ENCODE data around the gene HABP4.

Gene HABP4

DNA sequence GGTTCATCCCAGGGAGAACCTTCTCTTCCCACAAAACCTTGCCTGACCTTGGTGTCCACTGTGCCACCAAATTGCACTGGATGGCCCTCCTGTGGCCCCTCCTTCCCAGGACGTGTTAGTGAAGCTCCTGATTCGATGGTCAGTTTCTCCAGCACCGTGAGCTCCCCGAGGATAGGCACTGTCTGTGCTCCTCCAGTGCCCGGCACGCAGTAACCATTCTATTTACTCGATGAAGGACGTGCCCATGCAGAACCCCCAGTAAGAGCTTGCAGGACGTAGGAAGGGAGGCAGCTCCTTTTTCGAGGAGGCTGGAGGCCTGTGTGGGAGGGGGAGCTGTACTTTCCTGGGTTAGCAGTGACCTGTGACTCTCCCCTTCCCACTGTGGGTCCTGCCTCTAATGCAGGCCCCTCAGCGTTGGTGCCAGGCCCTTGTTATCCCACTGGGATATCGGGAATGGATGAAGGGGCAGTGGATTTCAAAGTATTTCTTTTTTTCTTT is 39.6 kb downstream of the HABP4 start:
- H3K27me3 ChIP-seq (ENCODE audit: insufficient read depth, low read length), result no peaks in the 10 kb centered on the region
- H3K4me1 ChIP-seq (ENCODE audit: control insufficient read depth, insufficient read depth, low read length, unreplicated experiment), result peaks cover 11% of the 10 kb centered on the region
- H3K27ac ChIP-seq (ENCODE audit: low read depth, low read length), result no peak overlapping the region
- H2AFZ ChIP-seq (ENCODE audit: low read length, unreplicated experiment), result no peak overlapping the region
- peaks cover 3% of the 10 kb centered on the region; the same call in 1 of the 2 replicates for H3K36me3 ChIP-seq (ENCODE audit: insufficient read depth, low read length)
- H3K79me2 ChIP-seq (ENCODE audit: control insufficient read depth, insufficient read depth, low read length, unreplicated experiment), result no peaks in the 10 kb centered on the region
- no peak overlapping the region for H3K4me3 ChIP-seq (ENCODE audit: low read depth, low read length)

DNA sequence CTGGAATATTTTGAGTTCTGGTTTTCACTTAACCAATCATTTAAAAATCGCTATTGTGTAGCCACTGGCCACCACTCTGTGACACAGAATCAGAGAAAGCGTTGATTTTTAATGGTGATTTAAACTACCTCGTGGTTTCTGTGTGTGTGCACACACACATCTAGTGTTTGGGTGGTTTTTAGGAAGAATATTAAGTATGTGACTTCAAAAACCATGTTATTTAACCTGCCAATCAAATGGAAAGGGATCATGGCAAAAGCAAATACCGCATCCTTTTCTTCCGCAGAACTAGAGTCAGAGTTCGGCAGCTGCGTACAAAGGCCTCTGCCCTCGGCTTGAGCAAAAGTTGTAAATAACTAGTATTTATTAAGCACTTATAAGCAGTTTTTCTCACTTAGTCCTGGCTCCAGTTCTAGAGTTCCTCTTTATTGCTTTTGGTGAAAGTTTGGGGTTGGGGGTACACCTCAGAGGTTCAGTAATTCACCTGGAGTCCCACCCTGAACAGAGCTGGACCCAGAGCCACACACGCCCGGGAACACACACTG is 40.6 kb downstream of the HABP4 start:
- Histone ChIP-seq H3K27ac (ENCODE audit: low read depth, low read length) (no peak overlapping the region), H2AFZ (ENCODE audit: low read length, unreplicated experiment) (no peak overlapping the region), H3K4me3 (ENCODE audit: low read depth, low read length) (no peak overlapping the region), H3K27me3 (ENCODE audit: insufficient read depth, low read length) (no peaks in the 10 kb centered on the region), H3K4me1 (ENCODE audit: control insufficient read depth, insufficient read depth, low read length, unreplicated experiment) (peaks cover 11% of the 10 kb centered on the region), H3K79me2 (ENCODE audit: control insufficient read depth, insufficient read depth, low read length, unreplicated experiment) (no peaks in the 10 kb centered on the region), H3K36me3 (ENCODE audit: insufficient read depth, low read length) (peaks cover 3% of the 10 kb centered on the region; the same call in 1 of the 2 replicates)

DNA sequence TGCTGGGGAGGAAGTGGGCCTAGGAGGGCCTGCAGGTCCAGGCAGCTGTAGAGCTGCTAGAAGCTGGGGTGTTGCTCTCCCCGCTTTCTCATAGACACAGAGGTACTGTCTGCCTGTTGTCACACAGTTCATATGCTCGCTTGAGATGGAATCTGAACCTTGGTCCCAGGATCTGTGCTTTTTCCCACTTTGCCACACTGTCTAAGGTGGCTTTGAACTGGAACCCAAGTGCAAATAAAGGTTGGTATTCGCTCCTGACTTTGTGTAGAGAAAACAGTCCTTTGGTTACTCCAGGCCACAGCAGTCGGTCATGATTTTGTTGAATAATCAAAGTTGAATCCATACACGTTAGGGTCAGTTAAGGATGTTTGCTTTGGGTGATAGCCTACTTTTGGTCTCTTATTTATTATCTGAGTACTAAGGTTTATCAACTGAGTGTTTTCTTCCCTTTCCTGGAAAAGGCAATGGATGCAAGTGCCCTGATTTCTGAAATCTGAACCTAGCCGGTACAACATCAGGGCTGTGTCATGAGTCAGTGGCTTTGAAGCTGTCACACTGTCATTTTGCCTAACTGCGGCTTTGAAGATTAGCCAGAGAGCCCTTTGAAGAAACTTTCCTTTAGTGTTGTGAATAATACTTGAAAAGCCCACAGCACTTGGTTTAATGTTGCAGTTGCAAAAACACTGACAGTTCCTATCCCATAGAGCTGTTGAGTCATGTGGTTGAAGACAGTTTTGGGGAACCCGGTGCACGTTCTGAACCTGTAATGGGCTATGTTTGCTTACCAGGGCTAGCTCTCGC is 41.3 kb downstream of the HABP4 start:
- Histone ChIP-seq H3K27ac (ENCODE audit: low read depth, low read length) (no peak overlapping the region), H2AFZ (ENCODE audit: low read length, unreplicated experiment) (no peak overlapping the region), H3K27me3 (ENCODE audit: insufficient read depth, low read length) (no peaks in the 10 kb centered on the region), H3K4me1 (ENCODE audit: control insufficient read depth, insufficient read depth, low read length, unreplicated experiment) (peaks cover 8% of the 10 kb centered on the region), H3K36me3 (ENCODE audit: insufficient read depth, low read length) (peaks cover 3% of the 10 kb centered on the region; the same call in 1 of the 2 replicates), H3K79me2 (ENCODE audit: control insufficient read depth, insufficient read depth, low read length, unreplicated experiment) (no peaks in the 10 kb centered on the region), H3K4me3 (ENCODE audit: low read depth, low read length) (no peak overlapping the region)

DNA sequence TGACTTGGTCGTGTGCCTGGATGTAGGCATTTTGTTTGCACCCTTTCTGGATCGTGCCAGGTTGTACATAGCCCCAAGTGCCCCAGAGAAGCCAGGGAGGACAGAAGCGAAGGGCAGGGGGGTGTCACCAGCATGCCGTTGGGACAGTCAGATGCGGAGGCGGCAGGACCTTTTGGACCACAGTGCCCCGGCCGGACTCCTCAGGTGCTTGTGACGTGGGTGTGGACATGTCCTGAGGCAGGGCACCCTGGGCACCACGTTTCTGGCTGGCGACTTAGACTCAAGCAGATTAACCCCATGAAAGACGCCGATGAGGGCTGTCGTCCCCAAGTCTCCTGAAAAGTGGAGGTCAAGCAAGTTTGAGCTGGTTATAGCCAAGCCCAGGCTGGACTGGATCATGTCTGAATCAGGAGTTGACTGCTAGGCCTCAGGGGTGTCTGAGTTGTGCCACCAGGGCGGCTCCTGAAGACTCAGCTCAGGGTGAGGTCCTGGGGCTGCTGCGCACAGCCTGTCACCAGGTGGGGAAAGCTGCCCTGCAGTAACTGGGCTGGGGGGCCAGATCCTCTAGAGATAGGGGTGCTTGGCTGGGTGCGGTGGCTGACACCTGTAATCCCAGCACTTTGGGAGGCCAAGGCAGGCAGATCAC is 42.0 kb downstream of the HABP4 start:
- Histone ChIP-seq H3K4me1 (ENCODE audit: control insufficient read depth, insufficient read depth, low read length, unreplicated experiment) (peaks cover 1% of the 10 kb centered on the region), H3K36me3 (ENCODE audit: insufficient read depth, low read length) (peaks cover 3% of the 10 kb centered on the region; the same call in 1 of the 2 replicates), H3K27ac (ENCODE audit: low read depth, low read length) (no peak overlapping the region), H2AFZ (ENCODE audit: low read length, unreplicated experiment) (no peak overlapping the region), H3K27me3 (ENCODE audit: insufficient read depth, low read length) (no peaks in the 10 kb centered on the region), H3K4me3 (ENCODE audit: low read depth, low read length) (no peak overlapping the region), H3K79me2 (ENCODE audit: control insufficient read depth, insufficient read depth, low read length, unreplicated experiment) (no peaks in the 10 kb centered on the region)

DNA sequence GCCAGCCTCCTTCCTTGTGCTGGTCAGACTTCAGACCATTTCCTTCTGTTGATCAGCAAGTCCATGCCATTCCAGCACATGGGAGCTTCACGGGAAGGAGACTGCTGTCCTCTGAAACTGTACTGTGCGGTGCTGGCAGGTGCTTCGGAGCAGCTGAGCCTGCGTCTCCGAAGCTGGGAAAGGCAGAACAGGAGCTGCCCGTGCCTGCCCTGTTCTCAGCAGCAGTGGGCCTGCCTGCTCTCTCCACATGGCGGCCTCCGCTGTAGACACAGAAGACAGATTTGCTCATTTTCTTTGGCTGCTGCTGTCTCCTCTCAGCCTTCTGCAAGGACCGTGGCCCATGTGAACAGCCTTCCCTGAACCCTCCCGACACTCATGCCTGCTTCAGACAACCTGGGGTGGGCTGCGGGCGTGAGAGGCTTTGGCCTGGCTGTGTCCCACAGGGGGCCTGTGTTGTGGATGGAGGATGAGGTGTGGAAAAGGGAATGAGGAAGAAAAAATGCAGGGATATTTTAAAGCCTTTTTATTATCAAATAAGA is 43.1 kb downstream of the HABP4 start:
- Histone ChIP-seq H3K4me3 (ENCODE audit: low read depth, low read length) (no peak overlapping the region), H3K36me3 (ENCODE audit: insufficient read depth, low read length) (peaks cover 3% of the 10 kb centered on the region; the same call in 1 of the 2 replicates), H2AFZ (ENCODE audit: low read length, unreplicated experiment) (no peak overlapping the region), H3K79me2 (ENCODE audit: control insufficient read depth, insufficient read depth, low read length, unreplicated experiment) (no peaks in the 10 kb centered on the region), H3K4me1 (ENCODE audit: control insufficient read depth, insufficient read depth, low read length, unreplicated experiment) (no peaks in the 10 kb centered on the region), H3K27ac (ENCODE audit: low read depth, low read length) (no peak overlapping the region), H3K27me3 (ENCODE audit: insufficient read depth, low read length) (no peaks in the 10 kb centered on the region)

DNA sequence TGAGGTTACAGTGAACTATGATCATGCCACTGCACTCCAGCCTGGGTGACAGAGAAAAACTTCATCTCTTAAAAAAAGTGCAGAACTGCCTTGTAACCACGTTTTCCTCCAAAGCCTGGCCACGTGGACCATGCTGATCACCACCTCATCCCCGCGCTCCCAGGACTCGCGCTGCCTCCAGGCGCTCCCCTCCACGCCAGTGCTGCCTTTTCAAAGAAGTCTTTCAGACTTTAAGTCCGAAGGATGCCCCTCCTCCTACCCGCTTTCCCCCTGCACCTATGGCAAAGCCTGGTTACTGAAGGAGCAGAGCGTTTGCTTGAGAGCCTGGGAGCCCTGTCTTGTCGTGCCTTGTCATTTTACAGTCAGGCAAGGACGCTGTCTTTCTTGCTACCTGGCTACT is 43.8 kb downstream of the HABP4 start:
- H3K4me3 ChIP-seq (ENCODE audit: low read depth, low read length), result no peak overlapping the region
- H3K4me1 ChIP-seq (ENCODE audit: control insufficient read depth, insufficient read depth, low read length, unreplicated experiment), result no peaks in the 10 kb centered on the region
- no peak overlapping the region for H3K27ac ChIP-seq (ENCODE audit: low read depth, low read length)
- no peaks in the 10 kb centered on the region for H3K79me2 ChIP-seq (ENCODE audit: control insufficient read depth, insufficient read depth, low read length, unreplicated experiment)
- no peak overlapping the region for H2AFZ ChIP-seq (ENCODE audit: low read length, unreplicated experiment)
- no peaks in the 10 kb centered on the region for H3K27me3 ChIP-seq (ENCODE audit: insufficient read depth, low read length)
- H3K36me3 ChIP-seq (ENCODE audit: insufficient read depth, low read length), result peaks cover 3% of the 10 kb centered on the region; the same call in 1 of the 2 replicates

DNA sequence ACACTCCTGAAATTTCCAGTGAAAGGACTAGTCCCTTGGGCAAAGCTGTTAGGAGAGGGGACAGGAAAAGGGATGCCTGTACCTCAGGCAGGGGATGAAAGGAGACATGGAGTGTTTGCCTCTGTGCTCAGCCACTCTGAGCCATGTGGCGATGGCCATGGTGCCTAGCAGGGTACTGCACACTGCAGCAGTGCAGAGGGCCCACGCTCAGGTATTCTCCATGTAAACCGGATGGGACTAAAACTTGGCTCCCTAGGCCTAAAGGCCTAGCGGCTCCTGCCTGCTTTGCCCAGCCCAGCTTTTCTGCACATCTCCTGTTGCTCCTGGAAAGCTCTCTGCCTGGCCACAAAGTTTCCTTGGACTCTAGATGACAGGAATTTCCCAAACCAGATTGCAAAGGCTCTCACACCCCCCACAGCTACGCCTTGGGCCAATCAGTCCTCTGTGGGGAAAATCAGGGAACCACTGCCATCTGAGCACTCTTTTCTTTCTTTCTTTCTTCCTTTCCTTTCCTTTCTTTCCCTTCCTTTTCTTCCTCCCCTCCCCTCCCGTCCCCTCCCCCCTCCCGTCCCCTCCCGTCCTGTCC is 44.3 kb downstream of the HABP4 start:
- Histone ChIP-seq H3K27ac (ENCODE audit: low read depth, low read length) (no peak overlapping the region), H3K79me2 (ENCODE audit: control insufficient read depth, insufficient read depth, low read length, unreplicated experiment) (no peaks in the 10 kb centered on the region), H3K4me3 (ENCODE audit: low read depth, low read length) (no peak overlapping the region), H3K4me1 (ENCODE audit: control insufficient read depth, insufficient read depth, low read length, unreplicated experiment) (no peaks in the 10 kb centered on the region), H3K36me3 (ENCODE audit: insufficient read depth, low read length) (peaks cover 3% of the 10 kb centered on the region; the same call in 1 of the 2 replicates), H2AFZ (ENCODE audit: low read length, unreplicated experiment) (no peak overlapping the region), H3K27me3 (ENCODE audit: insufficient read depth, low read length) (no peaks in the 10 kb centered on the region)

DNA sequence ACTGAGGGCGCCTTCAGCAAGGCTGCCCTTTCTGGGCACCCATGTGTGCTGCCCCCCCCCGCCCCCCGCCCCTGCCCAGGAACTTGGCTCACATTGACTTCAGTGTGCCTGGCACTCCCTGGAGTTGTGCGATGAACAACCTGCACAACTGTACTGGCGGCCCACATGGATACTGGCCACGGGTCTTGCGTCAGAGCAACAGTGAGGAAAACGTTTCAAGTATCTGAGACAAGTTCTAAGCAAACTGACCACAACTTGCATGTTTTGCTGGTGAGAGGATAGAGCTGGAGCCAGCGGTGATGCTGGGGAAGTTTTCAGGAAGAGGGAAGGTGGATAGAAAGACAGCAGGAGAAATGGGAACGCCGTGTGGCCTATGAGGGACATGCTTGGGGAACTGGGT is 45.4 kb downstream of the HABP4 start:
- Histone ChIP-seq H3K27ac (ENCODE audit: low read depth, low read length) (no peak overlapping the region), H3K36me3 (ENCODE audit: insufficient read depth, low read length) (peaks cover 3% of the 10 kb centered on the region; the same call in 1 of the 2 replicates), H3K4me1 (ENCODE audit: control insufficient read depth, insufficient read depth, low read length, unreplicated experiment) (no peaks in the 10 kb centered on the region), H3K27me3 (ENCODE audit: insufficient read depth, low read length) (no peaks in the 10 kb centered on the region), H2AFZ (ENCODE audit: low read length, unreplicated experiment) (no peak overlapping the region), H3K79me2 (ENCODE audit: control insufficient read depth, insufficient read depth, low read length, unreplicated experiment) (no peaks in the 10 kb centered on the region), H3K4me3 (ENCODE audit: low read depth, low read length) (no peak overlapping the region)

GRCh38 chr9:96496368-96497116 is 46.6 kb downstream of the HABP4 start:
- no peak overlapping the region for H3K27ac ChIP-seq (ENCODE audit: low read depth, low read length)
- H2AFZ ChIP-seq (ENCODE audit: low read length, unreplicated experiment), result no peak overlapping the region
- no peaks in the 10 kb centered on the region for H3K36me3 ChIP-seq (ENCODE audit: insufficient read depth, low read length)
- no peaks in the 10 kb centered on the region for H3K4me1 ChIP-seq (ENCODE audit: control insufficient read depth, insufficient read depth, low read length, unreplicated experiment)
- no peaks in the 10 kb centered on the region for H3K79me2 ChIP-seq (ENCODE audit: control insufficient read depth, insufficient read depth, low read length, unreplicated experiment)
- no peak overlapping the region for H3K4me3 ChIP-seq (ENCODE audit: low read depth, low read length)
- H3K27me3 ChIP-seq (ENCODE audit: insufficient read depth, low read length), result no peaks in the 10 kb centered on the region

GRCh38 chr9:96497117-96497399 is 47.1 kb downstream of the HABP4 start:
- Histone ChIP-seq H3K27ac (ENCODE audit: low read depth, low read length) (no peak overlapping the region), H2AFZ (ENCODE audit: low read length, unreplicated experiment) (no peak overlapping the region), H3K4me1 (ENCODE audit: control insufficient read depth, insufficient read depth, low read length, unreplicated experiment) (no peaks in the 10 kb centered on the region), H3K27me3 (ENCODE audit: insufficient read depth, low read length) (no peaks in the 10 kb centered on the region), H3K79me2 (ENCODE audit: control insufficient read depth, insufficient read depth, low read length, unreplicated experiment) (no peaks in the 10 kb centered on the region), H3K4me3 (ENCODE audit: low read depth, low read length) (no peak overlapping the region), H3K36me3 (ENCODE audit: insufficient read depth, low read length) (no peaks in the 10 kb centered on the region)
